ELF-1 (cell line): ENCODE data around the gene SKA3.

Source experiments
- DNase-seq: peaks from one replicate; pipeline ENCODE4 v3.0.0-alpha.2; 2016; ENCODE audit warnings: low read depth, low spot score

The SKA3 gene

GRCh38 chr13:21116141-21116540 lies 60.2 kb downstream of the SKA3 start:
- DNase-seq, result no peak

GRCh38 chr13:21115231-21115630 lies 61.1 kb downstream of the SKA3 start:
- DNase-seq, result no peak

- DNase-seq, result no peak
Measured at GRCh38 chr13:21111546-21111945, 64.8 kb downstream of the SKA3 start.

- no peak for DNase-seq
Measured at GRCh38 chr13:21109168-21109567, 67.2 kb downstream of the SKA3 start.

GRCh38 chr13:21106089-21106488 lies 70.3 kb downstream of the SKA3 start:
- DNase-seq, result no peak

- DNase-seq, result no peak
Measured at GRCh38 chr13:21104199-21105019, 71.9 kb downstream of the SKA3 start.
